ENCODE measurements around the gene OCA2.

Gene OCA2

GRCh38 chr15:27764339-27764738, 334.8 kb downstream of the OCA2 start:
- no peak for TF ChIP-seq CTCF (IDR thresholded peaks at IDR 0.05)

- TF ChIP-seq CTCF (IDR thresholded peaks at IDR 0.05), result no peak
Observed at GRCh38 chr15:27763514-27763913, 335.6 kb downstream of the OCA2 start.

- TF ChIP-seq CTCF (IDR thresholded peaks at IDR 0.05), result no peak
Observed at GRCh38 chr15:27762471-27762870, 336.6 kb downstream of the OCA2 start.

GRCh38 chr15:27757052-27757451, 342.1 kb downstream of the OCA2 start:
- no peak; the same call in 1 of the 2 replicates for TF ChIP-seq CTCF (IDR thresholded peaks at IDR 0.05)

GRCh38 chr15:27752691-27753090, 346.4 kb downstream of the OCA2 start:
- no peak for TF ChIP-seq CTCF (IDR thresholded peaks at IDR 0.05)

GRCh38 chr15:27747997-27748396, 351.1 kb downstream of the OCA2 start:
- TF ChIP-seq CTCF (IDR thresholded peaks at IDR 0.05), result no peak

GRCh38 chr15:27746401-27746955, 352.6 kb downstream of the OCA2 start:
- no peak for TF ChIP-seq CTCF (IDR thresholded peaks at IDR 0.05)

- TF ChIP-seq CTCF (IDR thresholded peaks at IDR 0.05), result no peak
Observed at GRCh38 chr15:27744641-27745040, 354.5 kb downstream of the OCA2 start.
